Stimulated activated CD4-positive, alpha-beta T cell treated with anti-CD3 and anti-CD28 coated beads, TNF-alpha, amount 100 ng/mL, for 4 hours (primary cell): ENCODE measurements around the gene IL22RA2.

Experiments
- DNase-seq, 3 experiments: peaks; one replicate each; pipeline ENCODE4 v3.0.0-alpha.2; 2020; ENCODE audit warnings: low read depth in 3 of 3

IL22RA2 gene

DNA sequence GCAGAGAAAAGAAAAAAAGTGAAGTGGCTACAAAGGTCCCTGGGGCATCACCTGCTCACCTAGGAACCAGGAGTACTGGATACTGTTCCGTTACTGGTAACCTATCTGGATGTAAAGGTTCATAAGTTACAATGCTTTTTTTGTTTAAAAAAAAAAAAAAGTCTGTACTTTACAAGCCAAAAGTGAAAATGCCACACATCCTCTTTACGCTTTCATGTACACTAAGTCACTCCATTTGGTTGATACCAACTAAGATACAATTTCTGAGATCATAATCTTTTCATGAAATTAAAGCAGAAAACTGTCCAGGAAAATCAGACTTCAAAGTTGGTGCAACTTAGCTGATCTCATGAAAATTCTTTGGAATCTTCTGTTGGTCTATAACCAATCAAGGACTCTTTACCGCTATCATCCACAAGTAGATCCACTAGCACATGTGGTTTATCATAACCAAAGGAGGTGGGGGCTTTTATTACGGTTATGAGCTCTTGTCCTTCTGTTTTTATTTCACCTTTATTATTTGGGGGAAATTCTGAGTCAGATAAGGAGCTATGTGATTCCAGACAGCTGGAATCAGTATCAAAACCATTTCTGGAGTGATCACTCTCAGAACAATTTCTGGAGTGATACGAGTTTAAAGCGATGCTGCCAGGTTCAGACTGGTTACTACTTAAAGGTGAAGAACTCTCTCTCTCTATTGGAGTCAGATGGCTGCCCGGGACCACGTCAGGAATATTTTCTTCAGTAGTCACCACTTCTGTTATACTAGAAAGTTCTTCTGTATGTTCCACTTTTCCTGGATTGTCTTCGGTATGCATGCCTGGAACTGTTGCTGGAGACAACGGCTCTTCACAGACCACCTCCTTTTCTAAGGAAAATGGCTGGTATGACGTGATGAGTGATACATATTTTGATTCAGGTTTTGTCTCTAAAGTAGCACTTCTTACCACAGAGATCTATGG is 24.5 kb upstream of the IL22RA2 start:
- DNase-seq = no peak

DNA sequence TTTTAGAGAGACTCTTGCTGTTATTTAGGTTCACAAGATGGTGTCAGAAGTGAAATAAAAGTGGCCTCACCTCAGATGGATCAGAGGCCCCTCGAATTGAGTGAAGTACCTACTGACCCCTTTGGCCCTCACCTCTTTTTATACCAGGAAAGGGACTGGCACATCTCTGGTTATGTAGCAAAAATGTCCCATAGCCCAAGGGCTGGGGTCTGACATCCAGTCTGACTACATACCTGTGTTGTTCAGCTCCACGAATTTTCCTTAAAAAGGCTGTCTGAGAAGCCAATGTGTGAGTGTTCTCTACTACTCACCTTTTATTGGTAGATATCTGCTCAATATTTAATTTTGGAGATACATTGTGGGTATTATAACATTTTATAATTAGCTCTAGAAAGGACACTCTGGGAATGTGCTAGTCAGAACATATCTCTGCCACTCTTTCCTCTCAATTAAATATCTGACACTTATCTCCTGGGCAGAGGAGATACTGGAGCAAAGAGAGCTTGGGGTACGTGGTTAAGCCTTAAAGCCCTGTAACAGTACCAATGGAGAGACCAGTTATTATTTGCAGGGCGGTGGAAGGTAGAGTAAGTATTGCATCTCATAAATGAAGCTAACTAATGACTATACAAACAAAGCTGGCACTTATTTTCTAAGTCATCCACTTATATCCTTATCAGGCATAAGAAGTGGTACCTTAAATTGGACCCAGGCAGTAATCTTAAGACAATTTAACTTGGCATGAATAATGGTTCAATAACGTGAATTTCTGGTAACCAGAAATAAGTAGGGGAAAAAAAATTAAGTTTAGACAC is 20.0 kb upstream of the IL22RA2 start:
- DNase-seq = no peak

GRCh38 chr6:137192821-137193220 is 19.4 kb upstream of the IL22RA2 start:
- no peak for DNase-seq

DNA sequence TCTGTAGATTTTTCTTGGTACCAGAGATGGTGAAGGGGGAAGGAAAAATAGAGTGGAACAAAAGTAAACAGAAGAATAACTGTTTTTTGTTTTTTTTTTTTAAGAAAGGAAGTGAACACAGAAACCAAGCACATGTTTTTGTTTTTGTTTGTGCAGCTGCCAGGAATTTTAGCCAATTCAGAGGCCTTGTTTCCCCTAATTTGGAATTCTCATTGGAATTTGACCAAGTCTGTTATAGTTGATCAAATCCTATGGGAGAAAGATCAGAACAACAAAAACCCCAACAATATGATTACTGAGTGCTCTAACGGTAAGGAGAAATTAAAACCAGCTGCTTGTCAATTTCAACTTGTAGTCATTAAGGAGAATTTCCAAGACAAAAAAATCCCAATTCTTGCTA is 18.2 kb upstream of the IL22RA2 start:
- no peak for DNase-seq

GRCh38 chr6:137191236-137191635 is 17.8 kb upstream of the IL22RA2 start:
- no peak for DNase-seq

DNA sequence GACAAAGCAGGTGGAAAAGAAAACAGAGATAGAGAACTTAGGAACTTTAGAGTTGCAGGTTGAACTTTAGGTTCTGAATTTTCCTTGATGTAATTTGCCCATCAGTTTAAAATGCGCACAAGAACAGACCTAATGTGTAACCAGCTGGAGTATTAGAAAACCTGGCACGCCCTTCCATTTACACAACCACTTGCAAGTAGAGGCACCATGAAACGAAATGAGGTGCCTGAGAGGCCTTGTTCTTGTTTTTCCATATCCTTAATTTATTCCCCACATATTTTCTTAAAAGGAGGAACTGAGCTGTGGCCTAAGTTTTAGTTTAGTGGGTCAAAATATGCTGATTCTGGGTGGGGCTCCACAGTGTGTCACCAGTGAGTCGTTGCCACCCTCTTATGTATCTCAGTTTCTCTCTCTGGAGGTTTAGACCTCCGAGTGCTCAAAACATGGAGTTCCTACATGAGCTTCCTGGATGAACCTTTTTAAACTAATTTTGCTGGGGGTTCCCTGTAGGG is 17.2 kb upstream of the IL22RA2 start:
- no peak for DNase-seq

- no peak for DNase-seq
Measured at GRCh38 chr6:137188855-137189254, 15.4 kb upstream of the IL22RA2 start.

- DNase-seq = no peak
Measured at GRCh38 chr6:137185290-137185689, 11.8 kb upstream of the IL22RA2 start.

DNA sequence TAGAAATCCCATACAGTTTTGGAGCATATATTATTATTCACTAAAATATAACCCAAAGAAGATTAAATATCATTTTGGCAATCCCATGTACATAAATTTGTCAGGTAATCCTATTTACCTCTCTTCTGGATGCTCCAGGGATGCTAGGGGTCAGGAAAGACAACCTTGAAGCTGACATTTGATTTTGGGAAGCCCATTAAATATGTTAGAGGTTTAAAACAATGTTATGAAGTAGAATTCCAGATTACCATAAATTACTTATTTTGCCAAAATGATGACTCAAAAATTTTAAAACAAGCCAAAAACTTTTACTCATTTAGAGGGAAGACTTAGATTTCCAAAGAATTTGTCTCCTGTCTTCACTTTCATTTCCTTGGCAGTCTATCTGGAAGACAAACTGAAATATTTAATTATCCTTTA is 9.2 kb upstream of the IL22RA2 start:
- no peak for DNase-seq

GRCh38 chr6:137181891-137182653 is 8.6 kb upstream of the IL22RA2 start:
- DNase-seq = no peak

DNA sequence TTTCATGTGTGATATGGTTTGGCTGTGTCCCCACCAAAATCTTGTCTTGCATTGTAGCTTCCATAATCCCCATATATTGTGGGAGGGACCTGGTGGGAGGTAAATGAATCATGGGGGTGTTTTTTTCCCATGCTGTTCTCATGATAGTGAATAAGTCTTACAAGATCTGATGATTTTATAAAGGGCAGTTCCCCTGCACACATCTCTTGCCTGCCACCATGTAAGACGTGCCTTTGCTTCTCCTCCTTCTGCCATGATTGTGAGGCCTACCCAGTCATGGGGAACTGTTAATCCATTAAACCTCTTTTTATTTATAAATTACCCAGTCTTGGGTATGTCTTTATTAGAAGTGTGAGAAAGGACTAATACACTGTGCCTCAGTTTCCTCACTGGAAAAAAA is 4.2 kb upstream of the IL22RA2 start:
- no peak for DNase-seq

DNA sequence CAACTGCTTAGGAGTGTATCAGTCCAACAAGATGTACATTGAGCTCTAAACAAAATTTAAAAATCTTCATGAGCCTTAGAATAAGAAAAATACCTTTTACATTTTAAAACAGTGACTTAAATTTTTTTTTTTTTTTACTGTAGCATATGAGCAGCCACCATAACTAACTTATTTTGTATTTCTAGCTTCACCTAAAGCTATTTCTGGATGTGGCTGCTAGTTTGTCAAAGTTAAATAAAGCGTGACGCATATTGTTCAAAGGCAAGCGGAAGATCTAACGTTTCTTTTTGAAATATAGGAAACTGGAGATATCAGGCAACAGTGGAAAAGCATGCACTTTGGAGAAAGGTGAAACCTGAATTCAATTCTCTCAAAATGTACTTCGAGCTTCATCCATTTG is 3.3 kb upstream of the IL22RA2 start:
- DNase-seq = no peak

- DNase-seq = no peak
Measured at GRCh38 chr6:137175868-137176245, 2.4 kb upstream of the IL22RA2 start.

- DNase-seq = no peak
Measured at GRCh38 chr6:137175157-137175867, 1.9 kb upstream of the IL22RA2 start.

GRCh38 chr6:137172734-137173431 is 561 bp downstream of the IL22RA2 start:
- no peak for DNase-seq

GRCh38 chr6:137171824-137172733 is 1.4 kb downstream of the IL22RA2 start:
- no peak for DNase-seq

DNA sequence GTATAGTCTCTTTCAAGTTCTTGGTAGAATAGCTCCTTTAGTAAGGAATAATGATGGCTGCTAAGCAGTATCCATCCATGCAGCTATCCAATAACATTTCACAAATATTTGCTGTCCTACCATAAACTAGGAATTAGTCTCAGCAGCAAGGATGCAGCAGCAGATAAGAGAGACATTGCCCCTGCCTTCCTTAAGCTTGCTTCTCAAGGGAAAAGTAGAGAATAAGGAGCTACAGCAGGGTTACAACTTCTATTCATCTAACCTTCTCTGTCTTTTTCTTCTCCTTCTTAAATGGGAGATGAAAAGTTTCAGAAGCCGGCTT is 2.4 kb downstream of the IL22RA2 start:
- no peak for DNase-seq

DNA sequence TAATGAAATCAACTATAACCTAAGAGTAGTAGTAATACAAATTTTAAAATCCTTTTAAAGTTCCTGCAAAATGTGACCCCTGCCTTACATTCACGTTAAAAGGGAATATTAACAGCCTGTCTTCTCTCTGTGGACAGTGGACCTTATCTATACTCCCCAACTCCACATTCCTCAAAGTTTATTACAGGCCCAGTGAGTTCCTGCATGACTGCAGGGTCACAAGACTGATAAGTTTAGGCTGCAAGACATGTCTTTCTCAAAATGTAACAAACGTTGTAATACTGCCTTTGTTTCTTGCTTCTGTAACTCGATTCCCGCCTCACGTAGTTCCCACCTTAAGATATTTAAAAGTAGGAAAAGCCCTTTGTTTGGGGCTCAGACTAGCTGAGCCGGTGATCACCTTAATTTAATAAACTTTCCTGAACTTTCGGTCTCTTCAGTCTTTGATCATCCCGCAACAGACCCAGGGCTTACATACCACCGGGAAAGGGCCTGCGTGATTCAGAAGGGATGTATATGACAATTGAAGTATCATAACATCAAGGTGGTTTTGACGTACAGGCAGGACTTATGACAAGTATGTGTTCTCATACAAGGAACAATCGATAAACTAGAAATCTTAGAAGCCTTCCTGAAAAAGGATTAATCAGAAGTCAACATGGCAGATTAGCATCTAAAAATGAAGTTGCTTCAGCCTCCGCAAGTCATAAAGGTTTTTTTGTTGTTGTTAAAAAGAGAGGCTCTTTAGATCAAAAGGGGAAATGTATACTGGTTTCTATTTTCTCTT is 3.0 kb downstream of the IL22RA2 start:
- DNase-seq = no peak
